ENCODE data around the gene MEP1B. TPM values are rescaled to one million over a fixed set of nuclear protein-coding genes. Genes with fewer than 3 reads are reported as not detected.

The MEP1B gene
- total and polyA plus RNA-seq, 2 experiments from 2014 or later, result 0.09 TPM; not detected in 1

DNA sequence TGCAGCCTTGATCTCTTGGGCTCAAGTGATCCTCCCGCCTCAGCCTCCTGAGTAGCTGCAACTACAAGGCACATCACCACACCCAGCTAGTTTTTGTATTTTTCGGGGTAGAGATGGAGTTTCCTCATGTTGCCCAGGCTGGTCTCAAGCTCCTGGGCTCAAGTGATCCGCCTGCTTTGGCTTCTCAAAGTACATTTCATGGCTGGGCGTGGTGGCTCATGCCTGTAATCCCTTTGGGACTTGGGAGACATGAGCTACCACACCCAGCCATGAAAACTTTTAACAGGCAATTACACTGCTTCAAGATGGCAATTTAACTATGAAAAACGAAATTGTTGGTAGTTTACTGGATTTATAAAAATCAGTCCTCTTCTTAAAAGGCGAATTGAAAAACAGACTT is 69.7 kb downstream of the MEP1B start:
- TF ChIP-seq, protein P1, sequence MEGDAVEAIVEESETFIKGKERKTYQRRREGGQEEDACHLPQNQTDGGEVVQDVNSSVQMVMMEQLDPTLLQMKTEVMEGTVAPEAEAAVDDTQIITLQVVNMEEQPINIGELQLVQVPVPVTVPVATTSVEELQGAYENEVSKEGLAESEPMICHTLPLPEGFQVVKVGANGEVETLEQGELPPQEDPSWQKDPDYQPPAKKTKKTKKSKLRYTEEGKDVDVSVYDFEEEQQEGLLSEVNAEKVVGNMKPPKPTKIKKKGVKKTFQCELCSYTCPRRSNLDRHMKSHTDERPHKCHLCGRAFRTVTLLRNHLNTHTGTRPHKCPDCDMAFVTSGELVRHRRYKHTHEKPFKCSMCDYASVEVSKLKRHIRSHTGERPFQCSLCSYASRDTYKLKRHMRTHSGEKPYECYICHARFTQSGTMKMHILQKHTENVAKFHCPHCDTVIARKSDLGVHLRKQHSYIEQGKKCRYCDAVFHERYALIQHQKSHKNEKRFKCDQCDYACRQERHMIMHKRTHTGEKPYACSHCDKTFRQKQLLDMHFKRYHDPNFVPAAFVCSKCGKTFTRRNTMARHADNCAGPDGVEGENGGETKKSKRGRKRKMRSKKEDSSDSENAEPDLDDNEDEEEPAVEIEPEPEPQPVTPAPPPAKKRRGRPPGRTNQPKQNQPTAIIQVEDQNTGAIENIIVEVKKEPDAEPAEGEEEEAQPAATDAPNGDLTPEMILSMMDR (IDR thresholded peaks at IDR 0.05; ENCODE audit: low read depth, low read length), result no peak
- H3K27me3 ChIP-seq, result no peaks in the 10 kb centered on the region

DNA sequence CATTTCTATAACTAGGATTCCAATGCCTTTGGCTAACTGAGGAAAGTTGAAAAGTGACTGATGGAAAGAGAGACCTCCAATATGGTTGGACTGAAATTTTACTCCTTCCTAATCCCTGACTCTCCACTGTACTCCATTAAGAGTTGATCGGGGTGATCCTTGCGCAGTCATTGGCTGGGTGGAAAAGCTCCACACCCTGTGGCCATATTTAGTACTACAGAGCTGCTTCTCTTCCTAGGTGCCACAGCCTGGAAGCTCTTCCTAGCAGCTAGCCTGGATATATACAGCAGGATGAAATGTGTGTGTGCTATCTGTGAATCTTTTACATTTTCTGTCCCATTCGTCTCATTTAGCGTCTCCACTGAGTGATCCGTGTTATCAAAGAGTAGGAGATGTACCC is 71.2 kb downstream of the MEP1B start:
- Histone ChIP-seq H3K9me3 (ENCODE audit: low read depth) (no peaks in the 10 kb centered on the region), H3K4me3 (no peak overlapping the region), H3K4me1 (ENCODE audit: low read depth) (no peaks in the 10 kb centered on the region), H3K27me3 (no peaks in the 10 kb centered on the region), H3K36me3 (no peaks in the 10 kb centered on the region), H3K27ac (no peak overlapping the region)
- no peak for DNase-seq (ENCODE audit: low read depth in 1 of 2, low spot score in 1 of 2)
- TF ChIP-seq, protein P1 (IDR thresholded peaks at IDR 0.05; ENCODE audit: low read depth, low read length), result no peak

More for the DNA sequence above, 69.7 kb downstream of the MEP1B start:
- H3K4me1 ChIP-seq (ENCODE audit: low read depth), result no peaks in the 10 kb centered on the region
- no peaks in the 10 kb centered on the region for H3K36me3 ChIP-seq
- no peak overlapping the region for H3K27ac ChIP-seq
- H3K9me3 ChIP-seq (ENCODE audit: low read depth), result no peaks in the 10 kb centered on the region
- no peak overlapping the region for H3K4me3 ChIP-seq
- no peak for DNase-seq (ENCODE audit: low read depth in 1 of 2, low spot score in 1 of 2)

DNA sequence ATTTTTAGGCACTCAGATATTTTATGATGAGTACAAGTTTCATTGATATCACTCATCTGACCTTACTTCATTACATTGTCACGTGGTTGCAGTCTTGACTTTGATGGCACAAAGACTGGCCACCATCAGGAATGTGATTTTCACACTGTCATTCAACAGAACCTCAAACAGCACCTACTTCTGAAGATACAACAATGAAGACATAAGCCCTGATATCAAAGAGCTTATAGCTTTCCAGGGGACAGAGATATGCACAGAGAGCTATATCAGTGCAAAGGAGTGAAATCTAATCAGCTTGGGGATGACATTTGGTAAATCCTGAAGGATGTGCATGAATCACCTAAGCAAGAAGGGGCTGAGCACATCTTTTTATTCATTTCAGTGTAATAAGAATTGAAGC is 72.3 kb downstream of the MEP1B start:
- DNase-seq (ENCODE audit: low read depth in 1 of 2, low spot score in 1 of 2), result no peak
- Histone ChIP-seq H3K27ac (no peak overlapping the region), H3K27me3 (no peaks in the 10 kb centered on the region), H3K9me3 (ENCODE audit: low read depth) (no peaks in the 10 kb centered on the region), H3K36me3 (peaks cover 6% of the 10 kb centered on the region), H3K4me3 (no peak overlapping the region), H3K4me1 (ENCODE audit: low read depth) (no peaks in the 10 kb centered on the region)
- TF ChIP-seq, protein P1 (IDR thresholded peaks at IDR 0.05; ENCODE audit: low read depth, low read length), result no peak

DNA sequence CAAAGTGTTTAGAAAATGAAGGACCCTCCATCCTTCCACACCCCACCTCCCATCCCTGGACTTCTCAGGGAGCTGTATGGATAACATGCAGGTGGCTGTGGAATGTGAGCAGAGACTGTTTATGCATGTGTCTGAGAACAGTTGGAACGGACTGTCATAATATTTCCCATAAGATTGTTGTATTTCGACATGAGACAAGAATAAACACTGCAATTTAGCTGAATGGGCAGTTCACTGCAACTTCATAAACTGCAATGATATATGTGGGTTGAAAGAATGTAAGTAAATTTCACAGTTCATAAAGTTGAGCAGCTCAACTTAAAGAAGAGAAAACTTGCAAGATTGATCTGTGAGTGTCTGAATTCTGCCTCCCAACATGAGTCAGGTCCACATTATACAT is 74.6 kb downstream of the MEP1B start:
- Histone ChIP-seq H3K27ac (no peak overlapping the region), H3K27me3 (no peaks in the 10 kb centered on the region), H3K36me3 (peaks cover 11% of the 10 kb centered on the region), H3K4me1 (ENCODE audit: low read depth) (no peaks in the 10 kb centered on the region), H3K9me3 (ENCODE audit: low read depth) (no peaks in the 10 kb centered on the region), H3K4me3 (no peak overlapping the region)
- no peak for DNase-seq (ENCODE audit: low read depth in 1 of 2, low spot score in 1 of 2)
- TF ChIP-seq, protein P1 (IDR thresholded peaks at IDR 0.05; ENCODE audit: low read depth, low read length), result no peak

DNA sequence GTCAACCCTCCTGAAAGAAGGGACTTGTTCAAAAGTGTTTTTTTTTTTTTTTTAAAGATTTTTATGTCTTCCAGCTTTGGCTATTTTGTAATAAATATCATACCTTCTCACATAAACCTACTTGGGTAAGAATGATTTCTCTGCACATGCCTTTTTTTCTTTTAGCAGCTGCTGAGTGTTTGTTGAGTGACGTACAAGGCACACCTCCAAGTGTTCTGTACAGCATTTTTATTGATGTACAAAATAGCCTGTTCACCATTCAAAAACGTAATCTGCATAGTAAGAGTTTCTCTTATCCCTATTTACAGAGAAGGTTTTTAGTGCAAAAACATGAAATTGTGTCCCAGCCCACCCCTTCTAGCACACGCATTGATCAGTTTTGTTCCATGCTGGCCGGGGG is 77.6 kb downstream of the MEP1B start:
- H3K36me3 ChIP-seq, result peaks cover 11% of the 10 kb centered on the region
- H3K4me1 ChIP-seq (ENCODE audit: low read depth), result no peaks in the 10 kb centered on the region
- no peak overlapping the region for H3K27ac ChIP-seq
- TF ChIP-seq, protein P1 (IDR thresholded peaks at IDR 0.05; ENCODE audit: low read depth, low read length), result no peak
- no peaks in the 10 kb centered on the region for H3K27me3 ChIP-seq
- H3K4me3 ChIP-seq, result no peak overlapping the region
- H3K9me3 ChIP-seq (ENCODE audit: low read depth), result no peaks in the 10 kb centered on the region
- DNase-seq (ENCODE audit: low read depth in 1 of 2, low spot score in 1 of 2), result no peak

Other genes with a start within 250 kb of the MEP1B start
- gene TRAPPC8, start 246.9 kb upstream of the MEP1B start, total RNA-seq, result 15.6 and 25.7 TPM in 2 replicates
- gene TRAPPC8, start 246.9 kb upstream of the MEP1B start, polyA plus RNA-seq, result 11.8 and 13.4 TPM in 2 replicates
- 1.7 and 2.2 TPM in 2 replicates for gene RNF125, start 171.2 kb upstream of the MEP1B start, total RNA-seq
- 0.99 and 2.0 TPM in 2 replicates for gene RNF125, start 171.2 kb upstream of the MEP1B start, polyA plus RNA-seq
- gene RNF138, start 98.2 kb upstream of the MEP1B start, total RNA-seq, result 51.8 and 54.8 TPM in 2 replicates
- gene RNF138, start 98.2 kb upstream of the MEP1B start, polyA plus RNA-seq, result 31.7 and 53.3 TPM in 2 replicates